Skeletal muscle tissue (tissue), 4 donors: ENCODE measurements around the gene CHN2. TPM values are rescaled to one million over a fixed set of nuclear protein-coding genes. Genes with fewer than 3 reads are reported as not detected.
A peak's percentile ranks its signal among the peaks of the same experiment; 100 is the strongest.

ENCODE experiments used
- H3K27ac ChIP-seq: one replicate; pipeline ENCODE4 v1.7.0; 2013; ENCODE audit warnings: mild to moderate bottlenecking, low read depth, low read length, inconsistent platforms
- H3K27me3 ChIP-seq, 3 donors: one replicate each; pipeline ENCODE4 v1.7.0; 2013; ENCODE audit warnings: low read length in 3 of 3; ENCODE audit not compliant: control insufficient read depth in 3 of 3, insufficient read depth in 3 of 3
- H3K36me3 ChIP-seq, 3 donors: one replicate each; pipeline ENCODE4 v1.7.0; 2013; ENCODE audit warnings: low read length in 3 of 3; ENCODE audit not compliant: control insufficient read depth in 3 of 3, insufficient read depth in 3 of 3
- H3K4me1 ChIP-seq, 3 donors: one replicate each; pipeline ENCODE4 v1.7.0; 2013; ENCODE audit warnings: low read length in 3 of 3, mild to moderate bottlenecking in 3 of 3; ENCODE audit not compliant: control insufficient read depth in 3 of 3, insufficient read depth in 3 of 3
- H3K4me3 ChIP-seq, 3 donors: one replicate each; pipeline ENCODE4 v1.7.0; 2013; ENCODE audit warnings: low read length in 3 of 3
- H3K9ac ChIP-seq, 3 donors: one replicate each; pipeline ENCODE4 v1.7.0; 2013; ENCODE audit warnings: low read length in 3 of 3, mild to moderate bottlenecking in 3 of 3, moderate library complexity in 2 of 3, low read depth in 1 of 3
- H3K9me3 ChIP-seq, 3 donors: one replicate each; pipeline ENCODE4 v1.7.0; 2013; ENCODE audit warnings: low read length in 3 of 3; ENCODE audit not compliant: control insufficient read depth in 3 of 3
- total RNA-seq: library from RNA; depleted of rRNA; stranded (reverse); fragments of >200 nt; gene quantifications from one replicate; pipeline ENCODE4 v1.2.3, GENCODE V29; 2014
- donor health status: Osteomylitis.

The CHN2 gene
- total RNA-seq, 1 donor from 2014 or later: 11.0 TPM

DNA sequence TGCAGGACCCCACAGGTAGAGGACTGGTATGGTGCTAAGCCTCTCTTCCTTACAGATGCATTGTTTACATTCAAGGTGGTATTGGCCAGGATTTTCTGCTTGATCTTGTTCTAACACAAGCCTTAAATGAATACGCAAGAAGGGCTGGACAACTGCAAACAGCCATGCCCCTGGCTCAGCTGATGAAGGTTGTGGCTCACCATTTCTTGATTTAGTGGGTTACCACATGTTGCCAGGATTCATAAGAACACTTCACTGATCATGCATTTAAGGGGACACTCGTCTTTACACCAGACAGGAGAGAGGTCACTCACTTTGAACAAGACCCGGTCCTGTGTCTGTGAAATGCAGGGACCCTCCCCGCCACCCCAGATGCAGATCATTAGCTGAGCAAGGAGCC lies 82.2 kb downstream of the CHN2 start:
- Histone ChIP-seq H3K9ac (no peak overlapping the region), H3K4me3 (no peak overlapping the region), H3K27me3 (no peaks in the 10 kb centered on the region), H3K27ac (no peak overlapping the region), H3K4me1 (peaks cover 0 to 5% (median 0%) of the 10 kb centered on the region in 3 donors), H3K36me3 (no peaks in the 10 kb centered on the region), H3K9me3 (no peaks in the 10 kb centered on the region)

DNA sequence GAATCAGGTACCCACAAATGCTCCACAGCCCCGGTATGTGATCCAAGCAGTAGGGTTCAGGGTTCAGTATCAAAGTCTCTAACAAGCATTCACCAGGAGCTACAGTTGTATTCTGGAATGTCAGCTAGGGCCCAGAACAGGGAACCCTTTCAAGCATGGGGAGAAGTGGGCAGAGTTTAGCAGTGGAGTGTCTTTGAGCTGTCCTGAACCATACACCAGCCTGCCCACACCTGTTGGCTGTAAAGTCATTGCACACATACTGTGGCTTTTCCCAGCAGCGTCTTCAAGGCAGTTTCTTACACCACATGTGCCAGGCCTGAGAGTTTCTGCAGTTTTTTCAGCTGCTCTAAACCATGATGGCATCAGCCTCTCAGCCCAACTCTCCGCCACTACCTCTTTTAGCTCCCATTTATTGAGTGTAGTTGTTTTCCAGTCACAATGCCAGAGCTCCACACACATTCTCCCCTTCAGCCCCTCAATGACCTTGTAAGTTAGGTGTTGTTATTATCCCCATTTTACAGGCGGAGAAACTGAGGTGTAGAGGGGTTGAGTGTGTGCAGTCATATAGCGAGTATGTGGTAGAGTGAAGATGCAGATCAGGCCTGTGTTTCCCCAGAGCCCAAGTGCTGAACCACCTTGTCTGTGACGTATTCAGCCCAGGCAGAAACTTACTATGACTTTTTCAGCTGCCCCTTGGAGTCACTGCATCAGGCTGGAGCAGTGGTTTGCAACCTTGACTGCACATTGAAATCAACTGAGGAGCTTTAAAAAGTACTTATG lies 83.1 kb downstream of the CHN2 start:
- H3K9ac ChIP-seq: no peak overlapping the region
- H3K36me3 ChIP-seq: no peaks in the 10 kb centered on the region
- peaks cover 0 to 8% (median 0%) of the 10 kb centered on the region in 3 donors for H3K4me1 ChIP-seq
- H3K9me3 ChIP-seq: no peaks in the 10 kb centered on the region
- H3K27me3 ChIP-seq: no peaks in the 10 kb centered on the region
- no peak overlapping the region for H3K4me3 ChIP-seq
- no peak overlapping the region for H3K27ac ChIP-seq

DNA sequence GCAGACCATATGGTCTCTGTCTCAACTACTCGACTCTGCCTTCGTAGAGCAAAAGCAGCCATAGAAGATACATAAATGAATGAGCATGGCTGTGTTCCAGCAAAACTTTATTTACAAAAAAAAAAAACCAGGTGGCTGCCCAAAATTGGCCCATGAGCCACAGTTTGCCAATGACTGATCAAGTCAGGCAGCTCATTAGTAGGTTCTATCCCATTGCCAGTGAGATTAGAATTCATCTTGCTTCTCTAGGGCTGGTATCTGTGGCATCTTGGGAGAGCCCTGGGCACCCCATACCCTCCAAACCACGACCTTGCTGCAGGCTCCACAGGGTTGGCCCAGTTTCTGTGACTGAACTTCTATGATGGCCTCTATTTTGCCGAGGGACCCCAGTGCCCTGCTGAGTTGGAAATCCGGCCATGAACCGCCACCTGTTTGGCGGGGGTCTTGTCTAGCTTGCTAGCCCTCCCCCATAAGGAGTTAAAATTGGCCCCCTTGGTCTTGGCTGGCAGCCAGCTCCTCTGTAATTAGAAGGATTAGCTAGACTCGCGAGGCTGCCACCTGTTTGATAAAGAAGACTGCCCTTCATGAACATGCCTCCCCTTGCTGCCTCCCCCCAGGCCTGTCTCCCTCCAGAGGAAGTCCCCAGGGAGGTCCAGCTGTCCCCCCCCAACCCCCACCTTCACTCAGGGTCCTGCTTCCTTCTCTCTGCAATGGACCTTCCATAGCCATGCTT lies 83.9 kb downstream of the CHN2 start:
- no peaks in the 10 kb centered on the region for H3K36me3 ChIP-seq
- no peaks in the 10 kb centered on the region for H3K9me3 ChIP-seq
- no peak overlapping the region for H3K4me3 ChIP-seq
- H3K9ac ChIP-seq: no peak overlapping the region
- no peak overlapping the region for H3K27ac ChIP-seq
- H3K4me1 ChIP-seq: peaks cover 0 to 13% (median 0%) of the 10 kb centered on the region in 3 donors
- H3K27me3 ChIP-seq: no peaks in the 10 kb centered on the region

DNA sequence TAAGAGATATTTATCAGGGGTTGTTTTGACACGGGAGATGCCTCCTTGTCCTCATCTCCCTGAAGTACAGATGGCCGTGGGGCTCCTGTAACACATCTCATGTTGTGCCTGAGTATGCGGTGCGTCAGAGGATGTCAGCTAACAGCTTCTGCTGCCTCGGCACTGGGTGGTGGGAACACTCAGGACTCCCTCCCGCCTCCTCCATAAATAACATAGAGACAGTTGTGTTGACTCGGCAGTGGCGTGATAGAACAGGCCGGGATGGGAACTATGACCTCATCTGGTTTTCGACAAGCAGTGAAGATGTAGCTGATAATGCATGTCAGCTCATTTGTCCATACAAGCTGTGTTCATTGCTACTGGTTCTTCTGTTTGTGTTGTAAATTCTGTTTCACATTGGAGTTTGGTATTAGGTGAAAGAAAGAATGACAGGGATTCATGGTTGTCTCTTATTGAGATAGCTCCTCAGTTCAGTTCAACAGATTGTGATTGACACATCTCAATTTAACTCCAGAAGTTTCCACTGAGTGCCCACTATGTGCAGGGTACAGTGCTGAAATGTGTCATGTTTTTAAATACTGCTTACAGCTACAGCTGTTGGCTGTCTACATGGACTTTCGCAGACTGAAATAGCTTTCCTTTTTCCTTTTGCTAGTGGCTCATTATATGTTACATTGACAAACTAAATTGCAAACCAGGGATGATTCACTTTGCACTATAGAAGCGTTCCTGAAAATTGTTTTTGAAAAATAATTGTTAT lies 87.4 kb downstream of the CHN2 start:
- peaks cover 0 to 13% (median 0%) of the 10 kb centered on the region in 3 donors for H3K4me1 ChIP-seq
- peak overlapping the region in 1 of 3 donors; percentile 48 for H3K4me3 ChIP-seq
- peak overlapping the region in 1 of 3 donors; percentile 0 for H3K9ac ChIP-seq
- peak overlapping the region; percentile 54 for H3K27ac ChIP-seq
- no peaks in the 10 kb centered on the region for H3K36me3 ChIP-seq
- no peaks in the 10 kb centered on the region for H3K9me3 ChIP-seq
- H3K27me3 ChIP-seq: no peaks in the 10 kb centered on the region

DNA sequence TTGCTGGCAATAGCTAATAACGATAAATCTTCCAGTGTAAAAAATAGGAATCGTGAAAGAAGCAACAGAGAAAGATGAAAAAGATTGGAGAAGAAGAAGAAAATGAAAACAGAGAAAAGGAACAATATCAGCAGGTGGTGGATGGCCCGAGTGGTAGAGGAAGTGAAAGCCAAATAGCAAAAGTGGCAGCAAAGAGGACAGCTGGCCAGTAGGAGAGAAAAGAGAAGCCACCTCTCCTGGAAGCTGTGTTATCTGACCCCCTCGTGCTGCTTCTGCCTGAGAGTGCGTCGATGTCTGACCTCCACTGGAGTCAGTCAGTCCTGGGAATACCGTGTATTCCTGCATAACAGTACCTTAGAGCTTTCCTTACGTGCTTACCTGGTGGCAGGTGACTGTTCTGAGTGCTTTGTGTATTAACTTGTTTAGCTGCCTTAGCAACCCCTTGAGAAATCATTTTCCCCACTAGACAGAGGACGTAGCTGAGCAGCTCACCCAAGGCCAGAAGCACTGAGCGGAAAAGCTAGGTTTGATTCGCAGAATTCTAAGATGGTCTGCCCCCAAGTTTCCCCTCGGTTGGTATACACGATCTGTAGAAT lies 88.3 kb downstream of the CHN2 start:
- Histone ChIP-seq H3K27ac (no peak overlapping the region), H3K36me3 (no peaks in the 10 kb centered on the region), H3K9ac (no peak overlapping the region), H3K4me1 (peaks cover 0 to 13% (median 0%) of the 10 kb centered on the region in 3 donors), H3K27me3 (no peaks in the 10 kb centered on the region), H3K9me3 (no peaks in the 10 kb centered on the region), H3K4me3 (no peak overlapping the region)

DNA sequence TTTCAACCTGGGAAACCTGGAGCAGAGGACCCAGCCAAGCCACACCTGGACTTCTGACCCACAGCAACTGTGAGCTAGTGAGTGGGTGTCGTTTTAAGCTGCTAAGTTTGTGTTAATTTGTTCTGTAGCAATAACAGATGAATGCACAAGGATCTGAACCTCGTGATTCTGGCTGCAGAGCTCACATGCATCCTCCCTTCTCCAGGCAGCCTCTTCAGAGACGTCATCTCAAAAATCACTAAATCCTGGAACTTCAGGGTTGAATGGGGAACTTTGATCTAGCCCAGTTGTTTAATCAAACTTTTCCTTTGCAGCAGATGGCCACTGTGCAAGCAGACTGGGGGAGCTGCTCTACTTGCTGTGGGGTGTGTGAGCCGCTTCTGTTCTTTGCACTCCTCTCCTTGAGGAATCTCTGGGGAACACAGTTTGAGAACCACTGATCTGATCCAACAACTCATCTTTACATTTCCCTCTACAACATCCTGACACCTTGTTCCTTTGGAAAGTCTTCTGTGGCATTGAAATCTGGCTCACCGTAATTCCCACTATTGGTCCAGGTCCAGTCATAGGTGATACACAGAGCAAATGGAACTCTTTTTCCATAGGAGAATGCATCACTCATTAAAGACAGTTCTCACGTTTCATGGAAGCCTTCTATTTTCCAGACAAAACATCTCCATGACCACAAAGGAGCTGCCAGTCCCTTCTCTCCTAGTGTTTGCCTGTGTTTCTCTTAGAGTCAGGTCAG lies 90.3 kb downstream of the CHN2 start:
- Histone ChIP-seq H3K36me3 (no peaks in the 10 kb centered on the region), H3K4me3 (no peak overlapping the region), H3K9ac (no peak overlapping the region), H3K27ac (no peak overlapping the region), H3K27me3 (no peaks in the 10 kb centered on the region), H3K4me1 (peaks cover 0 to 13% (median 0%) of the 10 kb centered on the region in 3 donors), H3K9me3 (no peaks in the 10 kb centered on the region)

DNA sequence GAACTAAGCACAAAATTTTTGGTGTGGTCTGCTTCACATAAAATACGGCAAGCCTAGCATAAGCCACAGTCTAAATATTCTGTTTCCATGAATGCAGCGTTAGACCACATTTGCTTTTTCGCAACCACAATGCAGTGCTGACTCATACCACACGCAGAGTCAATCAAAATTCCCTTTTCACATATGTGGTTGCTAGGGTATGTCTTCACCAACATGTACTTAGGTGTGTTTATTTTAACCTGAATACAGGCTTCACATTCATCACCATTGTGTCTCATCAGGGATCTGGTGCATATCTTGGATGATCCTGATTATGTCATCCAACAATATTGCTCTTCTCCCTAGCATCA lies 90.8 kb downstream of the CHN2 start:
- H3K9ac ChIP-seq: no peak overlapping the region
- no peak overlapping the region for H3K27ac ChIP-seq
- peaks cover 0 to 13% (median 0%) of the 10 kb centered on the region in 3 donors for H3K4me1 ChIP-seq
- H3K4me3 ChIP-seq: no peak overlapping the region
- H3K36me3 ChIP-seq: no peaks in the 10 kb centered on the region
- H3K9me3 ChIP-seq: no peaks in the 10 kb centered on the region
- no peaks in the 10 kb centered on the region for H3K27me3 ChIP-seq

DNA sequence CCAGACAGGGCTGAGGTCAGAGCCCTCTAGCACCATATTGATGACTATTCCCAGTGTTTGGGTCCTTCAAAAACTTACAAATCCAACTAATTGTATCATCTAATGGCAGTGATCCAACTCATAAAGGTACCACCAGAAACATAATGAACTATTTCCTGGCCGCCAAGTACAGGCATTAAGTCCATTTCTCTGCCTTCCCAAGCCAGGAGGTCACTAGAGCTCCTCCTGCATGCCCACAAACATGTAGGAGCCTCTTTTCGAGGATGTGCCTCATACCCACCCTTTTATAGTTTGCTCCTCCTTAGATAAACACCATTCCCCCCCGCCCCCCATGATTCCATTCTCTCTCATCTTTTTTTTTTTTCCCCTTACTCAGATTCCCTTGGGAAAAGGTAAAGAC lies 91.3 kb downstream of the CHN2 start:
- Histone ChIP-seq H3K27me3 (no peaks in the 10 kb centered on the region), H3K4me3 (no peak overlapping the region), H3K36me3 (no peaks in the 10 kb centered on the region), H3K27ac (no peak overlapping the region), H3K9ac (no peak overlapping the region), H3K9me3 (no peaks in the 10 kb centered on the region), H3K4me1 (peaks cover 0 to 13% (median 0%) of the 10 kb centered on the region in 3 donors)

DNA sequence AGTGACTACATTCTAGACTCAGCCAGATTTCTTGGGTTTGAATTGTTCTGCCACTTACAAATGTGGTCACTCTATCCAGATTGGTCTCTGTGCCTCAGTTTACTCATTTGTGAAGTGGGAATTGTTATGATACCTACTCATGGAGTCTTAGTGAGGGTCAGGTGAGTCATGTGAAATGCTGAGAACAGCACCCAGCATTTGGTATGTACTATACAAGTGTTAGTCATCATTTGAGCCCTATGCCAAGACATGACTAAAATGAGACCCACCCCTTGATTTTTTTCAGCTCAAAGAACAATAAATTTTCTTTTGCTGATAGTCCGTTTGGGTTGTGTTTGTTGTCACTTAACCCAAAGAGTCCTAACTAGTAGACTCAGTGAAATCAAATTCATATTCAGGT lies 92.8 kb downstream of the CHN2 start:
- Histone ChIP-seq H3K4me3 (no peak overlapping the region), H3K9ac (no peak overlapping the region), H3K36me3 (no peaks in the 10 kb centered on the region), H3K4me1 (peaks cover 0 to 5% (median 0%) of the 10 kb centered on the region in 3 donors), H3K27me3 (no peaks in the 10 kb centered on the region), H3K27ac (no peak overlapping the region), H3K9me3 (no peaks in the 10 kb centered on the region)
